ENCODE data around the gene CBR1. TPM values are rescaled to one million over a fixed set of nuclear protein-coding genes. Genes with fewer than 3 reads are reported as not detected.

The CBR1 gene
- total RNA-seq, 3 donors from 2014 or later (not counting 1 experiment from before 2014, with no cell fraction given): 5.0 to 14.1 (median 12.4) TPM

DNA sequence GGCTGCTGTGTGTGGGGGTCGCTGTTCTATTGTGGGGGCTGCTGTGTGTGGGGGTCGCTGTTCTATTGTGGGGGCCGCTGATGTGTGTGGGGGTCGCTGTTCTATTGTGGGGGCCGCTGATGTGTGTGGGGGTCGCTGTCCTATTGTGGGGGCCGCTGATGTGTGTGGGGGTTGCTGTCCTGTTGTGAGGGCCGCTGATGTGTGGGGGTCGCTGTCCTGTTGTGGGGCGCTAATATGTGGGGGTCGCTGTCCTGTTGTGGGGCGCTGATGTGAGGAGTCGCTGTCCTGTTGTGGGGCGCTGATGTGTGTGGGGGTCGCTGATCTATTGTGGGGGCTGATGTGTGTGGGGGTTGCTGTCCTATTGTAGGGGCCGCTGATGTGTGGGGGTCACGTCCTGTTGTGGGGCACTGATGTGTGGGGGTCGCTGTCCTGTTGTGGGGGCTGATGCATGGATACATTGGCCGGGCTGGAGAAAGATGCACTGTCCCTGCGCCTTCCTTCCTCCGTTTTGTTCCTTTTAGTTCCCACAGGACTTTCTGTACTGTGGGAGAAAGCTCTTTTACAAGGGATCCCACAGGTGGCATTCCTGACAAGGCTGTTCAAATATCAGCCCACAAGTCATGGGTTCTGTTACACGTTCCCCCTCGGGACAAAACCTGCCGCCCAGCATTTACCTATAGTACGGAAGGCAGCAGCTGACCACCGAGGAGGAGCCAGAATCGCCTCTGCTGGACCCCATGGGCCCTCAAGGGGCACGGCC lies 37.0 kb upstream of the CBR1 start:
- no peak overlapping the region for H3K27ac ChIP-seq (ENCODE audit: low read length)
- no peaks in the 10 kb centered on the region for H3K9me3 ChIP-seq (ENCODE audit: control insufficient read depth, insufficient read depth, low read length)
- Mint-ChIP-seq H3K27me3 (ENCODE audit: low read depth in 2 of 2) (no peaks in the 10 kb centered on the region), H3K9me3 (no peaks in the 10 kb centered on the region), H3K27ac (no peak overlapping the region), H3K36me3 (peaks cover 14% of the 10 kb centered on the region), H3K4me1 (peaks cover 7% of the 10 kb centered on the region in 2 donors), H3K4me3 (no peak overlapping the region)
- intact Hi-C loops (cut with micrococcal nuclease): no loop called here
- ATAC-seq: no peak
- H3K27me3 ChIP-seq (ENCODE audit: control insufficient read depth, insufficient read depth, low read length): no peaks in the 10 kb centered on the region
- peaks cover 4% of the 10 kb centered on the region for H3K4me1 ChIP-seq (ENCODE audit: control insufficient read depth, insufficient read depth, low read length)
- TF ChIP-seq CTCF (IDR thresholded peaks at IDR 0.05): no peak
- no peak overlapping the region for H3K4me3 ChIP-seq (ENCODE audit: low read length)
- WGBS (ENCODE audit: insufficient coverage): 96% methylated on average over 26 of the region's 28 CpGs
- no peak for DNase-seq
- H3K36me3 ChIP-seq (ENCODE audit: control insufficient read depth, insufficient read depth, low read length): peaks cover 21% of the 10 kb centered on the region

DNA sequence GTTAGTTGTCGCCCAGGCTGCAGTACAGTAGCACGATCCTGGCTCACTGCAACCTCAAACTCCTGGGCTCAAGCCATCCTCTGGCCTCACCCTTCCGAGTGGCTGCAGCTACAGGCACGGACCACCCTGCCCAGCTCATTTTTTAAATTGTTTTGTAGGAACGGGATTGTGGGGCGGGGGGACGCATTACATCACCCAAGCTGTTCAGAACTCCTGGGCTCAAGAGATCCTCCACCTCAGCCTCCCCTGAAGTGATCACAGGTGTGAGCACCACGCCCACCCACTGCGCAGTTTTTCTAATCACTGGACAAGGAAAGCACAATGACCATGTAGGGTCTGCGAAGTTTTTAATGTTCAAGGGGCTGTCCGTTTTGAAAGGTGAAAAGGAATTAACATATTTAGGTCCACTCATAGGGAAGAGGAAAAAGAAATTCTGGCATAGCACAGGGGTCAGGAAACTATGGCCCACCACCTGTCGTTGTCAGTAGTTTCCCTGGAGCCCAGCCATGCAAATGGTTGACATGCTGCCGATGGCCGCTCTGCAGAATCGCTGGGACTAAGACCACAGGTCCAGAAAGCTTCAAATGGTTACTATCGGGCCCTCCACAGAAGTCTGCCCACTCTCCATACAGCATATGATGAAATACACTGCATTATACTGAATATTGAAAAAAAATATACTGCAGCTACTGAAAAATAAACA lies 35.5 kb upstream of the CBR1 start:
- 83% methylated on average over 16 of the region's 16 CpGs for WGBS (ENCODE audit: insufficient coverage)

DNA sequence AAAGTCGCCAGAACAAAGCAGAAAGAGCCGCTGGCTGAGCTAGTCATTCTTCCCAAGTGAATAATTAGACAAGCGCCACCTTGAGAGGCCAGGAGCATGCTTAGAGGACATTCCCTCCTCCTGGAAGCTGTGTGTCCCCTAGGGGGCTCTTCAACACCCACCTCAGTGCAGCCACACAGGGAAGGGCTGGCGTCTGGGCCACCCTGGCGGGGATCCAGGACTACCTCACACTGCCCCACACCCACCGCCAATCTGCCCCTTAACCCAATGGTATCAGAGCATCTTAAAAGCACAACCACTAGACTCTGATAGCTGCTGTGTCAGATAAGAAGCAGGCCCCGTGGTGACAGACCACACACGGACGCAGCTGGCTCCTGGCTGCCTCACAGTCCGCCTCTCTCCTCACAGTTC lies 34.4 kb upstream of the CBR1 start:
- 83% methylated on average over 10 of the region's 10 CpGs for WGBS (ENCODE audit: insufficient coverage)
- Mint-ChIP-seq H3K4me3 (no peak overlapping the region), H3K27ac (peak overlapping the region in 1 of 2 donors; percentile 27), H3K4me1 (no peaks in the 10 kb centered on the region), H3K27me3 (ENCODE audit: low read depth in 2 of 2) (no peaks in the 10 kb centered on the region), H3K36me3 (peaks cover 33% of the 10 kb centered on the region), H3K9me3 (no peaks in the 10 kb centered on the region)
- no peak for TF ChIP-seq CTCF (IDR thresholded peaks at IDR 0.05)
- H3K36me3 ChIP-seq (ENCODE audit: control insufficient read depth, insufficient read depth, low read length): peaks cover 33% of the 10 kb centered on the region
- H3K4me1 ChIP-seq (ENCODE audit: control insufficient read depth, insufficient read depth, low read length): no peaks in the 10 kb centered on the region
- no peak for DNase-seq
- no peak for ATAC-seq
- no peaks in the 10 kb centered on the region for H3K9me3 ChIP-seq (ENCODE audit: control insufficient read depth, insufficient read depth, low read length)
- H3K4me3 ChIP-seq (ENCODE audit: low read length): no peak overlapping the region
- no peaks in the 10 kb centered on the region for H3K27me3 ChIP-seq (ENCODE audit: control insufficient read depth, insufficient read depth, low read length)
- no peak overlapping the region for H3K27ac ChIP-seq (ENCODE audit: low read length)
- intact Hi-C loops (cut with micrococcal nuclease): no loop called here

More for the DNA sequence above, 35.5 kb upstream of the CBR1 start:
- no peaks in the 10 kb centered on the region for H3K9me3 ChIP-seq (ENCODE audit: control insufficient read depth, insufficient read depth, low read length)
- H3K27me3 Mint-ChIP-seq (ENCODE audit: low read depth in 2 of 2): no peaks in the 10 kb centered on the region
- no peaks in the 10 kb centered on the region for H3K4me1 Mint-ChIP-seq
- DNase-seq (no peak), ATAC-seq (no peak)
- H3K9me3 Mint-ChIP-seq: no peaks in the 10 kb centered on the region
- no peak for TF ChIP-seq CTCF (IDR thresholded peaks at IDR 0.05)
- peaks cover 30% of the 10 kb centered on the region for H3K36me3 ChIP-seq (ENCODE audit: control insufficient read depth, insufficient read depth, low read length)
- H3K4me1 ChIP-seq (ENCODE audit: control insufficient read depth, insufficient read depth, low read length): no peaks in the 10 kb centered on the region
- peaks cover 29% of the 10 kb centered on the region for H3K36me3 Mint-ChIP-seq
- no peak overlapping the region for H3K27ac Mint-ChIP-seq
- intact Hi-C loops (cut with micrococcal nuclease): no loop called here
- no peak overlapping the region for H3K27ac ChIP-seq (ENCODE audit: low read length)
- no peak overlapping the region for H3K4me3 ChIP-seq (ENCODE audit: low read length)
- no peak overlapping the region for H3K4me3 Mint-ChIP-seq
- no peaks in the 10 kb centered on the region for H3K27me3 ChIP-seq (ENCODE audit: control insufficient read depth, insufficient read depth, low read length)
